K562 (cell line): ENCODE measurements around the gene TKTL1. TPM values are rescaled to one million over a fixed set of nuclear protein-coding genes. Genes with fewer than 3 reads are reported as not detected.

Experiments
- CBX3 ChIP-seq, 2 experiments: IDR thresholded peaks; 1 replicate in 1 of 2; 2 replicates in 1 of 2; pipeline ENCODE4 v1.6.1; 2012; ENCODE audit warnings: inconsistent platforms in 2 of 2, low read length in 2 of 2, borderline replicate concordance in 1 of 2, control low read depth in 1 of 2
- CEBPG ChIP-seq, 3 experiments: fragments of 200-800 bp in 1 of 3; sonication (Bioruptor generic) in 1 of 3; sonication (generic) in 1 of 3; formaldehyde crosslinking in 1 of 3; IDR thresholded peaks in 2 of 3; conservative IDR thresholded peaks in 1 of 3; 2 replicates each; pipeline versions ENCODE4 v1.6.1 to v1.8.0; 2016 to 2022; ENCODE audit warnings: missing compliant biosample characterization in 2 of 3, missing genetic modification characterization in 2 of 3, mild to moderate bottlenecking in 1 of 3, missing genetic modification reagents in 1 of 3
- E2F3 ChIP-seq: fragments of 250-450 bp; sonication (Bioruptor Pico); IDR thresholded peaks from 2 replicates; pipeline ENCODE4 v1.4.0; 2020; ENCODE audit warnings: mild to moderate bottlenecking
- GABPA ChIP-seq: fragments of 200-800 bp; sonication (Bioruptor generic); conservative IDR thresholded peaks from 2 replicates; pipeline ENCODE4 v1.6.1; 2016; ENCODE audit warnings: low read depth, missing genetic modification characterization, missing compliant biosample characterization
- GABPB2 ChIP-seq: fragments of 250-450 bp; sonication (Bioruptor Pico); conservative IDR thresholded peaks from 2 replicates; pipeline ENCODE4 v1.5.1; 2021; ENCODE audit warnings: mild to moderate bottlenecking
- HDAC1 ChIP-seq, 2 experiments: fragments of 450-650 bp; IDR thresholded peaks; 2 replicates each; pipeline ENCODE4 v1.6.1; 2016 to 2017; ENCODE audit warnings: inconsistent platforms in 1 of 2, mild to moderate bottlenecking in 1 of 2, moderate library complexity in 1 of 2
- L3MBTL2 ChIP-seq: fragments of 450-650 bp; IDR thresholded peaks from 2 replicates; pipeline ENCODE4 v1.6.1; 2016; ENCODE audit warnings: mild to moderate bottlenecking, moderate library complexity
- MYBL2 ChIP-seq, 2 experiments: fragments of 450-650 bp in 1 of 2; sonication (generic) in 1 of 2; formaldehyde crosslinking in 1 of 2; IDR thresholded peaks; 2 replicates each; pipeline versions ENCODE4 v1.6.1 to v1.8.1; 2017 to 2022; ENCODE audit warnings: borderline replicate concordance in 1 of 2, inconsistent platforms in 1 of 2, low read depth in 1 of 2, mild to moderate bottlenecking in 1 of 2, missing genetic modification reagents in 1 of 2, moderate library complexity in 1 of 2
- NR3C1 ChIP-seq: sonication (generic); formaldehyde crosslinking; IDR thresholded peaks from 2 replicates; pipeline ENCODE4 v1.8.1; 2022; ENCODE audit warnings: missing genetic modification reagents
- RBBP5 ChIP-seq: fragments of 200-600 bp; sonication (generic); IDR thresholded peaks from 2 replicates; pipeline ENCODE4 v1.6.1; 2012; ENCODE audit warnings: borderline replicate concordance, mild to moderate bottlenecking, low read length, control low read depth, inconsistent platforms; ENCODE audit not compliant: insufficient read depth, poor library complexity, severe bottlenecking
- SREBF1 ChIP-seq: fragments of 150-350 bp; IDR thresholded peaks from 2 replicates; pipeline ENCODE4 v1.6.1; 2014; ENCODE audit warnings: antibody characterized with exemption, low read depth, low read length, borderline replicate concordance
- TAL1 ChIP-seq: fragments of 450-650 bp; IDR thresholded peaks from 2 replicates; pipeline ENCODE4 v1.6.1; 2016; ENCODE audit warnings: mild to moderate bottlenecking
- ZBTB8A ChIP-seq: fragments of 450-650 bp; IDR thresholded peaks from 2 replicates; pipeline ENCODE4 v1.6.1; 2018; ENCODE audit warnings: mild to moderate bottlenecking, moderate library complexity; ENCODE audit not compliant: partially characterized antibody
- ZKSCAN8 ChIP-seq: fragments of 200-800 bp; sonication (Bioruptor generic); IDR thresholded peaks from 2 replicates; pipeline ENCODE4 v1.6.1; 2016; ENCODE audit warnings: missing genetic modification characterization, missing compliant biosample characterization
- ZNF41 ChIP-seq: fragments of 250-450 bp; sonication (Bioruptor Pico); conservative IDR thresholded peaks from 2 replicates; pipeline ENCODE4 v1.4.0; 2020; ENCODE audit warnings: mild to moderate bottlenecking
- polyA plus RNA-seq, 8 experiments: library from polyadenylated mRNA; depleted of rRNA in 4 of 8; stranded (reverse) in 5 of 8; unstranded in 3 of 8; fragments of >200 nt; fragmentation: Nextera tagmentation in 2 of 8; fragmentation: Illumina TruSeq in 1 of 8; extraction: Ambion mirVana in 2 of 8; extraction: Trizol in 1 of 8; gene quantifications; 2 replicates each; pipeline versions ENCODE4 v1.2.1 to v1.2.3, GENCODE V29; 2011 to 2014; ENCODE audit warnings: inconsistent platforms in 1 of 8, missing spikeins in 1 of 8
- total RNA-seq, 7 experiments: library from RNA; depleted of rRNA in 6 of 7; stranded (reverse); fragments of >200 nt in 6 of 7; fragmentation: Illumina TruSeq in 2 of 7; extraction: Trizol in 2 of 7; gene quantifications; 2 replicates each; pipeline versions ENCODE4 v1.2.1 to v1.2.3, GENCODE V29; 2011 to 2021; ENCODE audit warnings: low replicate concordance in 1 of 7
- TF ChIP-seq, protein P1 (sequence below): sonication (generic); formaldehyde crosslinking; IDR thresholded peaks from 2 replicates; pipeline ENCODE4 v1.8.0; 2022; ENCODE audit warnings: missing genetic modification reagents, mild to moderate bottlenecking, borderline replicate concordance
- TF ChIP-seq, protein P2 (sequence below), 2 experiments: IDR thresholded peaks in 1 of 2; conservative IDR thresholded peaks in 1 of 2; 2 replicates each; pipeline ENCODE4 v1.6.1; 2016; ENCODE audit warnings: low read depth in 2 of 2, mild to moderate bottlenecking in 1 of 2, missing compliant biosample characterization in 1 of 2, missing genetic modification characterization in 1 of 2, moderate library complexity in 1 of 2
- TF ChIP-seq, protein P3 (sequence below): sonication (generic); formaldehyde crosslinking; IDR thresholded peaks from 2 replicates; pipeline ENCODE4 v1.4.0; 2020; ENCODE audit warnings: mild to moderate bottlenecking, missing genetic modification reagents

Gene TKTL1
- total and polyA plus RNA-seq, 9 of the 15 experiments (the other 6 are each of a cell fraction or from before 2014, with no cell fraction given): 0.18 to 0.71 (median 0.38) TPM

DNA sequence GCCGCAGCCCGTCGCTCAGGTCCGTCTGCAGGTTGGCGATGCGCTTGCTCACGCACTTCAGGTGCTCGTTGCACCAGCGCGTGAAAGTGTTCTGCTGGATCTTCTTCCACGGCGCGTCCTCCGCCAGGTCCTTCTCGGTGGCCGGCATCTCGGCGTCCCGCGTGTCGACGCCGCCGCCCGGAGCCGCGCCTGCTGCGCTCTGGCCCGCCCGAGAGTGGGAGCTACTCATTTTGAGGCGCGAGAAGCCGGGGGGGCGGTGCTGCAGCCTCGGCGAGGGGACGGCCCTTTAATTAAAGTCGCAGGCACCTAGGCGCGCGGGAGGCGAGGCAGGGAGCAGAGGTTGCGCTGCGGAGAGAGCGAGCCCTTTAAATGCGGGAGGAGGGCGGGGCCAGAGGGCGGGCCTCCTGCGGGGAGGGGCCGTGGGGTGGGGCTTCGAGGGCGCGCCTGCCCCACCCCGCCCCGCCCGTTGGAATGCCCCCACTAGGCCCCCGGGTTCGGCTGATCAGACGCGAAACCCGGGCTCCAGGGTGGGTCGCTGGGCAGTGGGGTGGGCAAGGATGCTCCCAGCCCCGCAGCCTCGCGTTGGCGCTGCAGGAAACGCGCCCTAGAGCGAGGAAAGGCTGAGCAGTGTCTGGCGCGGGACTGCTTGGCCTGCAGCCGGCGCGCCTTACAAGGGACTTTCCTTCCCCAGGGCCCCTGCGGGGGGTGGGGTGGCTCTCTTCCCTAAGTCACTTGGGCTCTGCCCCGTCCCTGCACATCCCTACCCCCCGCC lies 75.6 kb downstream of the TKTL1 start (continued):
- TF ChIP-seq E2F3 (0 out of 2 replicates have a peak, but pooled peaks have one; percentile 47), MYBL2 (IDR thresholded peaks at IDR 0.05; ENCODE audit: low read depth) (no peak), MYBL2 (CRISPR knock-in tag; IDR thresholded peaks at IDR 0.05; ENCODE audit: borderline replicate concordance) (no peak), GABPB2 (CRISPR knock-in tag) (no peak), ZBTB8A (no peak), RBBP5 (peak; percentile 13), SREBF1 (no peak), L3MBTL2 (peak; percentile 48), CBX3 (IDR thresholded peaks at IDR 0.05; ENCODE audit: borderline replicate concordance in 1 of 2, low read length in 2 of 2) (no peak), NR3C1 (CRISPR knock-in tag) (no peak), TAL1 (no peak), HDAC1 (IDR thresholded peaks at IDR 0.05) (peak in 1 of 2 experiments; percentile 78; a peak in 2 of 4 replicates), ZKSCAN8 (CRISPR knock-in tag) (no peak), CEBPG (CRISPR knock-in tag; IDR thresholded peaks at IDR 0.05) (no peak), CEBPG (tag; conservative IDR thresholded peaks at IDR 0.05 in 1 of 2, IDR thresholded peaks at IDR 0.05 in 1 of 2) (no peak), GABPA (tag) (no peak), ZNF41 (no peak)
- TF ChIP-seq, protein P1, sequence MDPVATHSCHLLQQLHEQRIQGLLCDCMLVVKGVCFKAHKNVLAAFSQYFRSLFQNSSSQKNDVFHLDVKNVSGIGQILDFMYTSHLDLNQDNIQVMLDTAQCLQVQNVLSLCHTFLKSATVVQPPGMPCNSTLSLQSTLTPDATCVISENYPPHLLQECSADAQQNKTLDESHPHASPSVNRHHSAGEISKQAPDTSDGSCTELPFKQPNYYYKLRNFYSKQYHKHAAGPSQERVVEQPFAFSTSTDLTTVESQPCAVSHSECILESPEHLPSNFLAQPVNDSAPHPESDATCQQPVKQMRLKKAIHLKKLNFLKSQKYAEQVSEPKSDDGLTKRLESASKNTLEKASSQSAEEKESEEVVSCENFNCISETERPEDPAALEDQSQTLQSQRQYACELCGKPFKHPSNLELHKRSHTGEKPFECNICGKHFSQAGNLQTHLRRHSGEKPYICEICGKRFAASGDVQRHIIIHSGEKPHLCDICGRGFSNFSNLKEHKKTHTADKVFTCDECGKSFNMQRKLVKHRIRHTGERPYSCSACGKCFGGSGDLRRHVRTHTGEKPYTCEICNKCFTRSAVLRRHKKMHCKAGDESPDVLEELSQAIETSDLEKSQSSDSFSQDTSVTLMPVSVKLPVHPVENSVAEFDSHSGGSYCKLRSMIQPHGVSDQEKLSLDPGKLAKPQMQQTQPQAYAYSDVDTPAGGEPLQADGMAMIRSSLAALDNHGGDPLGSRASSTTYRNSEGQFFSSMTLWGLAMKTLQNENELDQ (CRISPR knock-in tag): no peak
- TF ChIP-seq, protein P2, sequence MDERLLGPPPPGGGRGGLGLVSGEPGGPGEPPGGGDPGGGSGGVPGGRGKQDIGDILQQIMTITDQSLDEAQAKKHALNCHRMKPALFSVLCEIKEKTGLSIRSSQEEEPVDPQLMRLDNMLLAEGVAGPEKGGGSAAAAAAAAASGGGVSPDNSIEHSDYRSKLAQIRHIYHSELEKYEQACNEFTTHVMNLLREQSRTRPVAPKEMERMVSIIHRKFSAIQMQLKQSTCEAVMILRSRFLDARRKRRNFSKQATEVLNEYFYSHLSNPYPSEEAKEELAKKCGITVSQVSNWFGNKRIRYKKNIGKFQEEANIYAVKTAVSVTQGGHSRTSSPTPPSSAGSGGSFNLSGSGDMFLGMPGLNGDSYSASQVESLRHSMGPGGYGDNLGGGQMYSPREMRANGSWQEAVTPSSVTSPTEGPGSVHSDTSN (CRISPR knock-in tag; IDR thresholded peaks at IDR 0.05; ENCODE audit: low read depth): no peak
- TF ChIP-seq, protein P2 (tag; conservative IDR thresholded peaks at IDR 0.05; ENCODE audit: low read depth): no peak
- TF ChIP-seq, protein P3, sequence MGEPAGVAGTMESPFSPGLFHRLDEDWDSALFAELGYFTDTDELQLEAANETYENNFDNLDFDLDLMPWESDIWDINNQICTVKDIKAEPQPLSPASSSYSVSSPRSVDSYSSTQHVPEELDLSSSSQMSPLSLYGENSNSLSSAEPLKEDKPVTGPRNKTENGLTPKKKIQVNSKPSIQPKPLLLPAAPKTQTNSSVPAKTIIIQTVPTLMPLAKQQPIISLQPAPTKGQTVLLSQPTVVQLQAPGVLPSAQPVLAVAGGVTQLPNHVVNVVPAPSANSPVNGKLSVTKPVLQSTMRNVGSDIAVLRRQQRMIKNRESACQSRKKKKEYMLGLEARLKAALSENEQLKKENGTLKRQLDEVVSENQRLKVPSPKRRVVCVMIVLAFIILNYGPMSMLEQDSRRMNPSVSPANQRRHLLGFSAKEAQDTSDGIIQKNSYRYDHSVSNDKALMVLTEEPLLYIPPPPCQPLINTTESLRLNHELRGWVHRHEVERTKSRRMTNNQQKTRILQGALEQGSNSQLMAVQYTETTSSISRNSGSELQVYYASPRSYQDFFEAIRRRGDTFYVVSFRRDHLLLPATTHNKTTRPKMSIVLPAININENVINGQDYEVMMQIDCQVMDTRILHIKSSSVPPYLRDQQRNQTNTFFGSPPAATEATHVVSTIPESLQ (CRISPR knock-in tag): 0 out of 2 replicates have a peak, but pooled peaks have one; percentile 65
